Measurements from ENCODE around the gene BRMS1L.

DNA sequence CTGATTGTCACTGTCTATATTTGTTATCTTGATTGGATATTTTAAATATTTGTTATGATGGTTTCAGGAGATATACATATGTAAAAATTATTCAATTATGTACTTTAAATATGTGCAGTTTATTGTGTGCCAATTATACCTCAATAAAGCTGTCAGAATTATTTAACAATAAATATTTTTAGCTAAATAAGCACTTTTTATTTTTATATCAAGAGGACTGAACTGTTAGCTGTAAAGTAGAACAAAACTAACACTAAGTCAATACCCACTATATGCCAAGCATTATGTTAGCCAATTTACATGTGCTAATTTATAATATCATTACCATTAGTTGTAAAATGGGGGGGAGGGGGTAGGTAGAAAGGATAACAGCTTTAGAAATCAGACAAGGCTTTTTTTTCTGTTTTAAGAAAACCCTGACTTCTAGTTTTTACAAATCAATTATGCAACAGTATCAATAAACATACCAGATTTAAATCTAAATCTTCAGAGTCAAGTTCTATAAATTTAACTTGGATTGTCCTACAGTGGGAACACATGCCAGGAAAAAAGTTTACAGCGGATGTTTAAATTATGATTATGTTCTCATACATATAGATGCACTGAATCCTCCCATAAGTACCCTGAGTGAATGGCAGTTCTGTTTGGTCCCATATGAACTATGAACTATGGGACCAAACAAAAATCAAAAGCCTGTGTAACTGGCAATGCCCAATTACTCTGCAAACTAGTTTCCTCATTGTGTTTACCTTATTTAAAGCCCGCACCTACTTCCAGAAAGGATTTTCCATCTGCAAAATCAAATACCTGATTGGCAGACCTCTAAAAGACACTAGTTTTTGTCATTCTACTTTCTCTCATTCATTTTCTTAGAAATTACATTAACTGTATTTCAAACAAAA, 19.9 kb upstream of the BRMS1L start:
- TF ChIP-seq EZH2 (IDR thresholded peaks at IDR 0.05; ENCODE audit: insufficient read depth, poor library complexity, severe bottlenecking) (no peak), EZH2phosphoT487 (IDR thresholded peaks at IDR 0.05; ENCODE audit: insufficient read depth, low read depth) (no peak)

All from GM23248 (cell line).